OCI-LY3 (cell line): Measurements from ENCODE around the gene ARHGAP42.

Experiments used
- CTCF ChIP-seq: fragments of 200-600, 300-600 bp; sonication (generic); IDR thresholded peaks from 2 replicates; pipeline ENCODE4 v1.5.1; 2014; ENCODE audit warnings: antibody characterized with exemption, low read length, low read depth
- EZH2phosphoT487 ChIP-seq: fragments of 200-600 bp; shearing (Covaris generic); IDR thresholded peaks from 2 replicates; pipeline ENCODE4 v1.6.1; 2018; ENCODE audit warnings: antibody characterized with exemption, mixed run types, low read depth

- TF ChIP-seq CTCF (no peak), EZH2phosphoT487 (no peak)
Observed at GRCh38 chr11:100964435-100964834, 277.3 kb downstream of the ARHGAP42 start.
